NB4 (cell line): ENCODE measurements around the gene SPATA31D3.

Source experiments
- CTCF ChIP-seq: IDR thresholded peaks from one replicate; pipeline ENCODE4 v1.5.1; 2012; ENCODE audit warnings: low read depth, low read length
- MAX ChIP-seq: IDR thresholded peaks from 2 replicates; pipeline ENCODE4 v1.6.1; 2011; ENCODE audit warnings: low read depth, low read length
- POLR2A ChIP-seq: IDR thresholded peaks from 2 replicates; pipeline ENCODE4 v1.6.1; 2011; ENCODE audit warnings: mild to moderate bottlenecking; ENCODE audit not compliant: insufficient read length; ENCODE audit errors: extremely low read depth

GRCh38 chr9:81898851-81899250 is 44.4 kb upstream of the SPATA31D3 start:
- TF ChIP-seq POLR2A (no peak), CTCF (no peak), MAX (no peak)
